GM12878 (cell line): ENCODE results near the gene ACSS1. TPM values are rescaled to one million over a fixed set of nuclear protein-coding genes. Genes with fewer than 3 reads are reported as not detected.

Experiments
- ATAC-seq: fragments of 200-7000 bp; cut with Tn5 transposase; 3 replicates; pipeline ENCODE4 v1.9.1; 2020; ENCODE audit warnings: mild to moderate bottlenecking, moderate library complexity
- BruUV-seq: library from RNA; stranded (reverse); fragments of 400-500 nt; replicated peaks from 2 replicates; lab custom pipeline; 2021; lab: Mats Ljungman, UMichigan
- CTCF ChIA-PET: fragments of 300-600 bp; sonication (Branson Sonifier 250); formaldehyde crosslinking; extraction: SDS; loops from one replicate; lab custom pipeline; 2021; ENCODE audit warnings: inconsistent platforms; lab: Yijun Ruan, JAX
- POLR2A ChIA-PET: fragments of 350-600 bp; formaldehyde crosslinking; extraction: SDS; loops from one replicate; lab custom pipeline; 2021; ENCODE audit warnings: inconsistent platforms; lab: Charles Lee
- RAD21 ChIA-PET: fragments of 300-600 bp; sonication (Branson Sonifier 250); formaldehyde crosslinking; loops from one replicate; lab custom pipeline; 2023; ENCODE audit warnings: antibody characterized with exemption; ENCODE audit not compliant: unreplicated experiment; lab: Charles Lee
- SMC1A ChIA-PET: fragments of 300-600 bp; sonication (Branson Sonifier 250); formaldehyde crosslinking; loops from one replicate; lab custom pipeline; 2023; ENCODE audit not compliant: unreplicated experiment, uncharacterized antibody; lab: Charles Lee
- DNase-seq: peaks from one replicate; pipeline ENCODE4 v3.0.0-alpha.2; 2011; ENCODE audit warnings: low read depth, low spot score
- FAIRE-seq: peaks from 3 replicates; lab custom pipeline; 2011; peaks lifted over from hg19 to GRCh38; lab: Jason Lieb, UNC
- H2AFZ ChIP-seq: 2 replicates; pipeline ENCODE4 v1.6.0; 2011; ENCODE audit warnings: low read depth, low read length, control low read depth; ENCODE audit not compliant: control insufficient read depth
- H3K27ac ChIP-seq: 2 replicates; pipeline ENCODE4 v1.5.1; 2011; ENCODE audit warnings: control low read depth; ENCODE audit not compliant: control insufficient read depth, insufficient read depth
- H3K27me3 ChIP-seq, 2 experiments: replicated peaks in 1 of 2; 2 replicates each; pipeline versions ENCODE4 v1.6.0 to v1.6.1; 2011; ENCODE audit warnings: low read length in 1 of 2; ENCODE audit not compliant: control insufficient read depth in 2 of 2, insufficient read depth in 2 of 2
- H3K36me3 ChIP-seq, 2 experiments: 2 replicates each; pipeline ENCODE4 v1.5.1; 2011; ENCODE audit warnings: low read length in 1 of 2; ENCODE audit not compliant: control insufficient read depth in 2 of 2, insufficient read depth in 2 of 2
- H3K4me1 ChIP-seq: 2 replicates; pipeline ENCODE4 v1.6.1; 2011; ENCODE audit warnings: mild to moderate bottlenecking, low read length, moderate library complexity, mixed read lengths; ENCODE audit not compliant: control insufficient read depth, insufficient read depth
- H3K4me2 ChIP-seq: 2 replicates; pipeline ENCODE4 v1.6.0; 2011; ENCODE audit warnings: control low read depth; ENCODE audit not compliant: control insufficient read depth, insufficient read depth
- H3K4me3 ChIP-seq: fragments of 200-600 bp; sonication (generic); 2 replicates; pipeline ENCODE4 v1.5.1; 2016
- H3K79me2 ChIP-seq: 2 replicates; pipeline ENCODE4 v1.6.0; 2011; ENCODE audit warnings: low read length; ENCODE audit not compliant: control insufficient read depth, insufficient read depth
- H3K9ac ChIP-seq: 2 replicates; pipeline ENCODE4 v1.8.0; 2011; ENCODE audit warnings: low read length, control low read depth, mixed read lengths; ENCODE audit not compliant: control insufficient read depth, insufficient read depth
- H3K9me3 ChIP-seq: replicated peaks from 3 replicates; pipeline ENCODE4 v1.5.1; 2011; ENCODE audit warnings: mild to moderate bottlenecking, low read length; ENCODE audit not compliant: control insufficient read depth, insufficient read depth
- H4K20me1 ChIP-seq: 2 replicates; pipeline ENCODE4 v1.6.0; 2011; ENCODE audit not compliant: control insufficient read depth, insufficient read depth
- CREB1 ChIP-seq: IDR thresholded peaks from 2 replicates; pipeline ENCODE4 v1.6.1; 2012; ENCODE audit warnings: low read depth, mild to moderate bottlenecking, inconsistent platforms
- NFIC ChIP-seq: IDR thresholded peaks from 2 replicates; pipeline ENCODE4 v1.6.1; 2012; ENCODE audit warnings: low read depth, mild to moderate bottlenecking, inconsistent platforms, low read length, moderate library complexity
- PKNOX1 ChIP-seq: fragments of 450-650 bp; IDR thresholded peaks from 2 replicates; pipeline ENCODE4 v1.6.1; 2016; ENCODE audit warnings: mild to moderate bottlenecking
- POLR2A ChIP-seq: IDR thresholded peaks from 2 replicates; pipeline ENCODE4 v1.6.1; 2011; ENCODE audit warnings: low read depth, mild to moderate bottlenecking, low read length
- PRDM15 ChIP-seq: fragments of 450-650 bp; formaldehyde crosslinking; IDR thresholded peaks from 2 replicates; pipeline ENCODE4 v1.4.0; 2020; ENCODE audit warnings: mild to moderate bottlenecking, moderate library complexity
- RCOR1 ChIP-seq: conservative IDR thresholded peaks from 2 replicates; pipeline ENCODE4 v1.6.1; 2012; ENCODE audit warnings: low read depth, low read length, improper control_type of control experiment
- YY1 ChIP-seq: IDR thresholded peaks from 2 replicates; pipeline ENCODE4 v1.6.1; 2011; ENCODE audit warnings: low read depth, mild to moderate bottlenecking, low read length
- ZBTB11 ChIP-seq: fragments of 450-650 bp; formaldehyde crosslinking; IDR thresholded peaks from 2 replicates; pipeline ENCODE4 v1.5.0; 2022; ENCODE audit warnings: mild to moderate bottlenecking, missing genetic modification characterization
- WGBS: methylation state at CpG from one replicate; pipeline ENCODE4 v1.1.6; 2016; ENCODE audit warnings: low lambda C conversion rate; ENCODE audit not compliant: insufficient replicate concordance, insufficient coverage; ENCODE audit errors: missing lambda C conversion rate; 5-methylcytosine and 5-hydroxymethylcytosine counted together
- in situ Hi-C: fragments of 300-500 bp; cut with MboI; formaldehyde crosslinking; loops from 9 replicates; pipeline ENCODE4 v1.14.3; 2018; ENCODE audit warnings: mixed read lengths
- intact Hi-C: fragments of 100-400 bp; cut with micrococcal nuclease; formaldehyde crosslinking; loops from one replicate; pipeline ENCODE4 v1.14.2; 2022; ENCODE audit not compliant: unreplicated experiment
- polyA plus RNA-seq, 11 experiments: library from polyadenylated mRNA; depleted of rRNA in 4 of 11; unstranded in 6 of 11; stranded (reverse) in 5 of 11; fragments of >200 nt; fragmentation: Nextera tagmentation in 4 of 11; fragmentation: Illumina TruSeq in 1 of 11; extraction: Ambion mirVana in 4 of 11; extraction: Trizol in 1 of 11; gene quantifications; 1 replicate in 1 of 11; 2 replicates in 10 of 11; pipeline versions ENCODE4 v1.2.1 to v1.2.3, GENCODE V29; 2011 to 2016; ENCODE audit warnings: inconsistent platforms in 2 of 11, missing spikeins in 2 of 11, low read depth in 1 of 11
- total RNA-seq, 4 experiments: library from RNA; depleted of rRNA in 3 of 4; stranded (reverse); fragments of >200 nt in 3 of 4; fragmentation: Illumina TruSeq in 1 of 4; extraction: Trizol in 1 of 4; gene quantifications; 2 replicates each; pipeline versions ENCODE4 v1.2.1 to v1.2.3, GENCODE V29; 2013 to 2021
- TF ChIP-seq, protein P1 (sequence below): IDR thresholded peaks from 2 replicates; pipeline ENCODE4 v1.6.1; 2011; ENCODE audit warnings: low read depth, mild to moderate bottlenecking, low read length, moderate library complexity, borderline replicate concordance; ENCODE audit errors: extremely low read depth

ACSS1 gene
- total and polyA plus RNA-seq, 10 of the 15 experiments (the other 5 are each of a cell fraction or from before 2014, with no cell fraction given): 1.3 to 44.9 (median 31.1) TPM

DNA sequence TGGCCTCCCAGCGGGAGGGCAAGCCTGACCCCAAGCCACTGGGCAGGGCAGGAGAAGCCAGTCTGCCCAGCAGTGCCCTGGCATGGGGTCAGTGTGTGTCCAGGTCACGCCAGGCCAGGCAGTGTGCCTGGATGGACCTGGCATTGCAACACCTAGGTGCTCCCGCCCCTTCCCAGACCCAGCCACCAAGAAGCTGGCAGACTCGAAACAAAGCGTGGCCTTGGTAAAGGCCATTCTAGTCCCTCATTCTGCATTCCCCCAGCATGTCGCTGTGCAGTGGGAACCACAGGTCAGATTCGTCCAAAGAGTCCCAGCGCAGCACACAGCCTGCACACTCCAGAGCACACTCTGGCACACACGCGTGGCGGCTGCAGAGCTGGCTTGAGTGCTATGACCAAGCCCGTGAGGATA is 46.1 kb downstream of the ACSS1 start (continued):
- no peak for TF ChIP-seq PRDM15 (CRISPR knock-in tag)
- TF ChIP-seq, all 136 proteins: peak for 0

DNA sequence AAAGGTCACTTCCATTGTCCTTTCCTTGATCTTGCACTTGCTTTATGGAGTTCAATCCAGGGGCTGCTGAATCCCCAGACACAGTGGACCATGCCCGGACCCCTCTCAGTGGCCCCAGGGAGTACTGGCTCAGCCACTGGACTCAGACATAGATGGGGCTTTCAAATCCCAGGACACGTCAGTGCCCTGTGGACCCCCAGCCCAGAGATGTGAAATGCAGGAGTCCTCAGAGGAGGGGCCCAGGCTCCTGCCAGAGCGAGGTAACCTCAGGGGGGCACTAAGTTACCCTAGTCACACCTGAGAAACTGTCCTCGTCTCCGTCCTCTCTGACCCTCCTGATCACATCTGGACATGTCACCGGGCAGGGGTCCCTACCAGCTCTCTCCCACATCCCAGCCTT is 46.7 kb downstream of the ACSS1 start:
- SMC1A ChIA-PET: interaction anchor here (1.3 kb wide), 1 partner anchor 25 kb away, joined by 4 read pairs; no protein-coding TSS in a partner anchor
- TF ChIP-seq RCOR1: no peak
- TF ChIP-seq ZBTB11 (CRISPR knock-in tag): no peak
- TF ChIP-seq PKNOX1: no peak
- TF ChIP-seq, protein P1, sequence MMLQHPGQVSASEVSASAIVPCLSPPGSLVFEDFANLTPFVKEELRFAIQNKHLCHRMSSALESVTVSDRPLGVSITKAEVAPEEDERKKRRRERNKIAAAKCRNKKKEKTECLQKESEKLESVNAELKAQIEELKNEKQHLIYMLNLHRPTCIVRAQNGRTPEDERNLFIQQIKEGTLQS: no peak
- TF ChIP-seq NFIC: no peak
- TF ChIP-seq CREB1: no peak
- TF ChIP-seq YY1: no peak
- no peak for TF ChIP-seq POLR2A
- TF ChIP-seq, all 136 proteins: peak for 0
- no TSS peak for BruUV-seq
- H3K4me1 ChIP-seq: no peaks in the 10 kb centered on the region; the same call in 1 of the 2 replicates
- H4K20me1 ChIP-seq: no peaks in the 10 kb centered on the region
- no peaks in the 10 kb centered on the region for H3K79me2 ChIP-seq
- FAIRE-seq (no peak), ATAC-seq (no peak), DNase-seq (no peak)
- ChIA-PET RAD21 (no interaction called here), CTCF (interaction anchor here (1.3 kb wide), 1 partner anchor 54 kb away, joined by 5 read pairs; no protein-coding TSS in a partner anchor), POLR2A (no interaction called here)
- H2AFZ ChIP-seq: no peak overlapping the region
- H3K27ac ChIP-seq: no peak overlapping the region
- H3K36me3 ChIP-seq: peaks cover 12 to 19% of the 10 kb centered on the region in 2 experiments; a peak in 3 of 4 replicates
- H3K9ac ChIP-seq: no peak overlapping the region
- H3K9me3 ChIP-seq: no peaks in the 10 kb centered on the region
- no peak overlapping the region for H3K4me2 ChIP-seq
- in situ Hi-C loops: no loop called here
- 90% methylated on average over 6 of the region's 6 CpGs for WGBS
- H3K4me3 ChIP-seq: no peak overlapping the region
- H3K27me3 ChIP-seq: no peaks in the 10 kb centered on the region
- intact Hi-C loops: no loop called here
